IMR-90 (cell line): ENCODE measurements around the gene PTPN22. TPM values are rescaled to one million over a fixed set of nuclear protein-coding genes. Genes with fewer than 3 reads are reported as not detected.

Experiments used
- ATAC-seq: fragments of 200-7000 bp; cut with Tn5 transposase; 2 replicates; pipeline ENCODE4 v1.9.1; 2020; ENCODE audit warnings: low read depth, mild to moderate bottlenecking, moderate library complexity
- BruUV-seq: library from RNA; stranded (reverse); fragments of 400-500 nt; replicated peaks from 2 replicates; lab custom pipeline; 2021; lab: Mats Ljungman, UMichigan
- CTCF ChIA-PET: fragments of 300-600 bp; formaldehyde crosslinking; extraction: SDS; loops from one replicate; lab custom pipeline; 2021; ENCODE audit warnings: antibody characterized with exemption; lab: Yijun Ruan, JAX
- POLR2A ChIA-PET: fragments of 300-600 bp; sonication (Branson Sonifier 250); formaldehyde crosslinking; loops from one replicate; lab custom pipeline; 2022; ENCODE audit warnings: antibody characterized with exemption; ENCODE audit not compliant: unreplicated experiment; lab: Charles Lee
- DNase-seq: peaks from one replicate; pipeline ENCODE4 v3.0.0; 2013
- H2AFZ ChIP-seq: replicated peaks from 2 replicates; pipeline ENCODE3; 2013; ENCODE audit warnings: low read length, mild to moderate bottlenecking; ENCODE audit not compliant: poor library complexity
- H2AK5ac ChIP-seq: 2 replicates; pipeline ENCODE4 v1.6.1; 2013; ENCODE audit warnings: low read depth, low read length, inconsistent platforms
- H2AK9ac ChIP-seq: replicated peaks from 2 replicates; pipeline ENCODE3; 2013; ENCODE audit warnings: mild to moderate bottlenecking, low read depth, low read length, moderate library complexity; ENCODE audit not compliant: poor library complexity
- H2BK120ac ChIP-seq: 2 replicates; pipeline ENCODE4 v1.6.1; 2013; ENCODE audit warnings: low read depth, low read length, inconsistent platforms
- H2BK15ac ChIP-seq: 3 replicates; pipeline ENCODE4 v1.6.1; 2013; ENCODE audit warnings: low read depth, low read length, inconsistent platforms
- H2BK20ac ChIP-seq: 2 replicates; pipeline ENCODE4 v1.6.1; 2013; ENCODE audit warnings: low read depth, mild to moderate bottlenecking, inconsistent platforms, low read length, moderate library complexity
- H2BK5ac ChIP-seq: 2 replicates; pipeline ENCODE4 v1.6.1; 2013; ENCODE audit warnings: mild to moderate bottlenecking, low read depth, low read length, inconsistent platforms; ENCODE audit not compliant: poor library complexity, severe bottlenecking
- H3K14ac ChIP-seq: replicated peaks from 2 replicates; pipeline ENCODE4 v1.6.1; 2013; ENCODE audit warnings: low read depth, low read length, inconsistent platforms
- H3K18ac ChIP-seq: 2 replicates; pipeline ENCODE4 v1.6.1; 2013; ENCODE audit warnings: low read depth, low read length, control low read depth
- H3K23ac ChIP-seq: 2 replicates; pipeline ENCODE4 v1.6.1; 2013; ENCODE audit warnings: low read depth, low read length, inconsistent platforms
- H3K27ac ChIP-seq: 2 replicates; pipeline ENCODE4 v1.5.1; 2013; ENCODE audit warnings: mild to moderate bottlenecking, control low read depth, low read length; ENCODE audit not compliant: insufficient read depth
- H3K27me3 ChIP-seq: 2 replicates; pipeline ENCODE4 v1.6.1; 2013; ENCODE audit warnings: low read length; ENCODE audit not compliant: control insufficient read depth, insufficient read depth
- H3K36me3 ChIP-seq: 2 replicates; pipeline ENCODE4 v1.6.1; 2013; ENCODE audit warnings: low read length, mixed read lengths; ENCODE audit not compliant: control insufficient read depth, insufficient read depth
- H3K4ac ChIP-seq: 2 replicates; pipeline ENCODE4 v1.6.1; 2013; ENCODE audit warnings: low read depth, low read length, inconsistent platforms
- H3K4me1 ChIP-seq: 2 replicates; pipeline ENCODE4 v1.6.1; 2013; ENCODE audit warnings: low read length, mixed read lengths; ENCODE audit not compliant: control insufficient read depth, insufficient read depth
- H3K4me2 ChIP-seq: 2 replicates; pipeline ENCODE4 v1.6.1; 2013; ENCODE audit warnings: low read depth, mild to moderate bottlenecking, control low read depth, low read length, moderate library complexity
- H3K4me3 ChIP-seq: 2 replicates; pipeline ENCODE4 v1.5.1; 2013; ENCODE audit warnings: low read depth, mild to moderate bottlenecking, control low read depth, low read length, moderate library complexity; ENCODE audit not compliant: insufficient read depth
- H3K56ac ChIP-seq: 2 replicates; pipeline ENCODE4 v1.6.1; 2013; ENCODE audit warnings: low read length, inconsistent platforms; ENCODE audit not compliant: insufficient read depth; ENCODE audit errors: extremely low read depth
- H3K79me1 ChIP-seq, 2 experiments: 2 replicates each; pipeline ENCODE4 v1.6.1; 2013; ENCODE audit warnings: low read length in 2 of 2, inconsistent platforms in 1 of 2, low read depth in 1 of 2
- H3K9ac ChIP-seq: 2 replicates; pipeline ENCODE4 v1.6.1; 2013; ENCODE audit warnings: low read depth, low read length, control low read depth
- H3K9me1 ChIP-seq: 2 replicates; pipeline ENCODE4 v1.6.1; 2013; ENCODE audit warnings: low read length, inconsistent platforms; ENCODE audit not compliant: insufficient read depth
- H3K9me3 ChIP-seq: 2 replicates; pipeline ENCODE4 v1.6.1; 2013; ENCODE audit warnings: low read length; ENCODE audit not compliant: control insufficient read depth, insufficient read depth
- H4K20me1 ChIP-seq: 2 replicates; pipeline ENCODE4 v1.6.1; 2013; ENCODE audit warnings: low read length, inconsistent platforms; ENCODE audit not compliant: insufficient read depth
- H4K5ac ChIP-seq: 2 replicates; pipeline ENCODE4 v1.6.1; 2013; ENCODE audit warnings: mild to moderate bottlenecking, low read depth, low read length, control low read depth
- H4K8ac ChIP-seq, 2 experiments: 2 replicates each; pipeline ENCODE4 v1.6.1; 2013; ENCODE audit warnings: low read depth in 2 of 2, low read length in 2 of 2, control low read depth in 1 of 2, inconsistent platforms in 1 of 2
- H4K91ac ChIP-seq: 2 replicates; pipeline ENCODE4 v1.6.1; 2013; ENCODE audit warnings: low read depth, low read length, inconsistent platforms; ENCODE audit not compliant: insufficient read depth
- BHLHE40 ChIP-seq: fragments of 150-350 bp; IDR thresholded peaks from 2 replicates; pipeline ENCODE4 v1.6.1; 2016; ENCODE audit warnings: mild to moderate bottlenecking, low read depth, low read length
- CEBPB ChIP-seq: IDR thresholded peaks from 2 replicates; pipeline ENCODE4 v1.6.1; 2012; ENCODE audit warnings: low read depth, low read length, improper control_type of control experiment
- CHD1 ChIP-seq: IDR thresholded peaks from 2 replicates; pipeline ENCODE4 v1.6.1; 2012; ENCODE audit warnings: low read depth, low read length, improper control_type of control experiment
- FOS ChIP-seq: fragments of 150-350 bp; IDR thresholded peaks from 2 replicates; pipeline ENCODE4 v1.6.1; 2016; ENCODE audit warnings: low read depth, low read length
- MXI1 ChIP-seq: IDR thresholded peaks from 2 replicates; pipeline ENCODE4 v1.6.1; 2012; ENCODE audit warnings: low read depth, mild to moderate bottlenecking, low read length, moderate library complexity, borderline replicate concordance
- POLR2A ChIP-seq: IDR thresholded peaks from 2 replicates; pipeline ENCODE4 v1.6.1; 2012; ENCODE audit warnings: mild to moderate bottlenecking, low read depth, low read length
- RFX5 ChIP-seq: IDR thresholded peaks from 2 replicates; pipeline ENCODE4 v1.8.0; 2012; ENCODE audit warnings: low read depth, mild to moderate bottlenecking, low read length, moderate library complexity
- WGBS, 2 experiments: methylation state at CpG; one replicate each; pipeline versions ENCODE4 v1.1.5 to v1.1.7; 2013; ENCODE audit warnings: missing lambda C conversion rate in 2 of 2; ENCODE audit not compliant: insufficient read length in 1 of 2; ENCODE audit errors: extremely low coverage in 2 of 2; 5-methylcytosine and 5-hydroxymethylcytosine counted together
- dilution Hi-C: fragments of 300-500 bp; cut with HindIII; formaldehyde crosslinking; loops from one replicate; pipeline ENCODE4 v1.14.3; 2018; ENCODE audit warnings: low sequenced_read_pairs; ENCODE audit not compliant: unreplicated experiment
- in situ Hi-C: fragments of 300-500 bp; cut with MboI; formaldehyde crosslinking; loops from 3 replicates; pipeline ENCODE4 v1.14.3; 2019; ENCODE audit warnings: low sequenced_read_pairs, inconsistent platforms, mixed read lengths
- intact Hi-C: fragments of 100-400 bp; cut with micrococcal nuclease; formaldehyde crosslinking; loops from 2 replicates; pipeline ENCODE4 v1.10.0; 2022
- polyA plus RNA-seq, 3 experiments: library from polyadenylated mRNA; depleted of rRNA; stranded (reverse); fragments of >200 nt; gene quantifications; 2 replicates each; pipeline ENCODE4 v1.2.3, GENCODE V29; 2012; ENCODE audit warnings: low replicate concordance in 1 of 3
- total RNA-seq: library from RNA; depleted of rRNA; stranded (reverse); fragments of >200 nt; gene quantifications from 2 replicates; pipeline ENCODE4 v1.2.3, GENCODE V29; 2012
- TF ChIP-seq, protein P1 (sequence below): fragments of 150-350 bp; IDR thresholded peaks from 2 replicates; pipeline ENCODE4 v1.6.1; 2016; ENCODE audit warnings: low read depth, mild to moderate bottlenecking, low read length, moderate library complexity, borderline replicate concordance
- TF ChIP-seq, protein P2 (sequence below): conservative IDR thresholded peaks from 2 replicates; pipeline ENCODE4 v1.5.1; 2012; ENCODE audit warnings: mild to moderate bottlenecking, low read depth, low read length, improper control_type of control experiment

PTPN22 gene
- total and polyA plus RNA-seq, 2 of the 4 experiments (the other 2 are of a cell fraction), result 0.14 to 0.18 TPM

DNA sequence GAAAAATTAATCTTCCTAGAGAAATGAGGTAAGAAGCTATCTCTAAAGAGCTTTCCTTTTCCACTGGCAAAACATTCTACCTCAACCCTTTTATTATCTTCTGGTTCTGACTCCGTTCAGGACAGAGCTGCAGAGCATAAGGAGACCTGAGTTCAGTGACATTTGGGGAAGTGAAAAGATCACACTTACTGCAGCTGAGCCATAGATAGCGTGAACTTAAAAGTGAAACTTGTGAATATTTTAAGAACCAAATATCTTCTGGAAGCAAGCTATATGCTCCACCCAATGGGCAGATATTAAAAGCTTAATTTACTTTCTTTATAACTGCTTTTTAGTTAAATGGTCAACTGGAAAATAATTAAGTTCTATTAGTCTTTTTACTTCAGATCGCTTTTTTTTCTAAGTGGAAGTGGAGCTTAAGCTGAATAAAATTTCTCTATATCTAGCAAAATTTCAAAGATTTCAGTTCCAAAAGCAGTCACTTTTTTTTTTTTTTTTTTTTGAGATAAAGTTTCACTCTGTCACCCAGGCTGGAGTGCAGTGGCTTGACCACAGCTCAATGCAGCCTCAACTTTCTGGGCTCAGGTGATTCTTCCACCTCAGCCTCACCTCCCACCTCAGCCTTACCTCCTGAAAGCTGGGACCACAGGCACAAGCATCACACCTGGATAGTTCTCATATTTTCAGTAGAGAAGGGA is 11.9 kb downstream of the PTPN22 start:
- dilution Hi-C loops, result no loop called here
- peak overlapping the region; percentile 59 for H3K27ac ChIP-seq
- H3K9ac ChIP-seq, result no peak overlapping the region; the same call in 1 of the 2 replicates

More for the DNA sequence above, 11.9 kb downstream of the PTPN22 start:
- peak overlapping the region; percentile 70 for H4K91ac ChIP-seq
- no TSS peak for BruUV-seq
- H3K4me3 ChIP-seq, result no peak overlapping the region
- no CpG with 5 or more reads among the region's 3 CpGs for WGBS, 2 experiments
- DNase-seq, result no peak
- no peaks in the 10 kb centered on the region for H3K79me1 ChIP-seq
- H2BK120ac ChIP-seq, result peak overlapping the region; percentile 95
- H3K36me3 ChIP-seq, result no peaks in the 10 kb centered on the region
- no peak for ATAC-seq
- peak overlapping the region; percentile 98 for H3K4me2 ChIP-seq
- peak overlapping the region; percentile 76; the same call in 1 of the 2 replicates for H3K18ac ChIP-seq
- peak overlapping the region; percentile 93 for H2AK5ac ChIP-seq
- peak overlapping the region; percentile 85 to 87 for H4K8ac ChIP-seq
- POLR2A ChIA-PET, result interaction anchor here (0.6 kb wide), 2 partner anchors 301 to 937 kb away, joined by 3 to 4 read pairs; no protein-coding TSS in a partner anchor
- H3K14ac ChIP-seq, result peak overlapping the region; percentile 91
- peak overlapping the region; percentile 88 for H3K4ac ChIP-seq
- no peaks in the 10 kb centered on the region for H3K9me3 ChIP-seq
- no peaks in the 10 kb centered on the region for H3K9me1 ChIP-seq
- H4K20me1 ChIP-seq, result no peaks in the 10 kb centered on the region
- H3K23ac ChIP-seq, result peak overlapping the region; percentile 77; the same call in 1 of the 2 replicates
- TF ChIP-seq BHLHE40 (no peak), CHD1 (no peak), POLR2A (no peak), MXI1 (no peak), RFX5 (no peak), CEBPB (no peak), FOS (no peak)
- TF ChIP-seq, protein P1, sequence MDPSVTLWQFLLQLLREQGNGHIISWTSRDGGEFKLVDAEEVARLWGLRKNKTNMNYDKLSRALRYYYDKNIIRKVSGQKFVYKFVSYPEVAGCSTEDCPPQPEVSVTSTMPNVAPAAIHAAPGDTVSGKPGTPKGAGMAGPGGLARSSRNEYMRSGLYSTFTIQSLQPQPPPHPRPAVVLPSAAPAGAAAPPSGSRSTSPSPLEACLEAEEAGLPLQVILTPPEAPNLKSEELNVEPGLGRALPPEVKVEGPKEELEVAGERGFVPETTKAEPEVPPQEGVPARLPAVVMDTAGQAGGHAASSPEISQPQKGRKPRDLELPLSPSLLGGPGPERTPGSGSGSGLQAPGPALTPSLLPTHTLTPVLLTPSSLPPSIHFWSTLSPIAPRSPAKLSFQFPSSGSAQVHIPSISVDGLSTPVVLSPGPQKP, result no peak
- TF ChIP-seq, protein P2, sequence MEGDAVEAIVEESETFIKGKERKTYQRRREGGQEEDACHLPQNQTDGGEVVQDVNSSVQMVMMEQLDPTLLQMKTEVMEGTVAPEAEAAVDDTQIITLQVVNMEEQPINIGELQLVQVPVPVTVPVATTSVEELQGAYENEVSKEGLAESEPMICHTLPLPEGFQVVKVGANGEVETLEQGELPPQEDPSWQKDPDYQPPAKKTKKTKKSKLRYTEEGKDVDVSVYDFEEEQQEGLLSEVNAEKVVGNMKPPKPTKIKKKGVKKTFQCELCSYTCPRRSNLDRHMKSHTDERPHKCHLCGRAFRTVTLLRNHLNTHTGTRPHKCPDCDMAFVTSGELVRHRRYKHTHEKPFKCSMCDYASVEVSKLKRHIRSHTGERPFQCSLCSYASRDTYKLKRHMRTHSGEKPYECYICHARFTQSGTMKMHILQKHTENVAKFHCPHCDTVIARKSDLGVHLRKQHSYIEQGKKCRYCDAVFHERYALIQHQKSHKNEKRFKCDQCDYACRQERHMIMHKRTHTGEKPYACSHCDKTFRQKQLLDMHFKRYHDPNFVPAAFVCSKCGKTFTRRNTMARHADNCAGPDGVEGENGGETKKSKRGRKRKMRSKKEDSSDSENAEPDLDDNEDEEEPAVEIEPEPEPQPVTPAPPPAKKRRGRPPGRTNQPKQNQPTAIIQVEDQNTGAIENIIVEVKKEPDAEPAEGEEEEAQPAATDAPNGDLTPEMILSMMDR, result no peak
- intact Hi-C loops (no loop called here), in situ Hi-C loops (loop anchor here (25.0 kb wide), 1 partner anchor 428 kb away; no protein-coding TSS in a partner anchor)
- peak overlapping the region; percentile 95 for H4K5ac ChIP-seq
- H2AK9ac ChIP-seq, result no peak overlapping the region
- peak overlapping the region; percentile 94 for H2BK5ac ChIP-seq
- peak overlapping the region; percentile 76 for H2AFZ ChIP-seq
- H3K56ac ChIP-seq, result peak overlapping the region; percentile 28; the same call in 1 of the 2 replicates
- peak overlapping the region; percentile 97 for H2BK15ac ChIP-seq
- peak overlapping the region; percentile 91 for H2BK20ac ChIP-seq
- CTCF ChIA-PET, result interaction anchor here (0.7 kb wide), 1 partner anchor 295 kb away, joined by 4 read pairs; no protein-coding TSS in a partner anchor
- H3K4me1 ChIP-seq, result peaks cover 10% of the 10 kb centered on the region
- no peaks in the 10 kb centered on the region for H3K27me3 ChIP-seq
